NCI-H146 (cell line): ENCODE data around the gene HMG20B.
"Not testable (repeated sequence)": the region's sequence is repeated elsewhere in the genome, so short reads cannot be mapped to it uniquely, and the experiment has no call there.

ENCODE experiments used
- DNase-seq: peaks from one replicate; lab custom pipeline; 2025; lab: John Stamatoyannopoulos, UW

Gene HMG20B

DNA sequence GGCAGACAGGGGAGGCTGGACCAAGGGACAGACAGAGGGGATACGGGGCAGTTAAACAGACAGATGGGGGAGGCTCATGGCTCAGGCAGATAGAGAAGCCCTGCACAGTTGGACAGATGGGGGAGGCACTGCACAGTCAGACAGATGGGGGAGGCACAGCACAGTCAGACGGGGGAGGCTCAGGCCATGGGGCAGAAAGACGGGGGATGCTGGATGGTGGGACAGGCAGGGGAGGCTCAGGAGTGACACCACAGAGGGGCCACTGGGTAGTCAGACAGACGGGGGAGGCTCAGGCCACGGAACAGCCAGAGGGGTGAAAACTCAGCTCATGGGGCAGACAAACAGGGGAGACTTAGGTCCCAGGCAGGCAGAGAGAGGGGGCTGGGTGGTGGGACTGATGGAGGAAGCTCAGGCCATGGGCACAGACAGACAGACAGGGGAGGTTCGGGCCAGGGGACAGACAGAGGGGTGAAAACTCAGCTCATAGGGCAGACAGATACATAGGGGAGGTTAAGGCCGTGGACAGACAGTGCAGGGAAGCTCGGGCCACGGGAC, 16.2 kb upstream of the HMG20B start:
- DNase-seq, result no peak

DNA sequence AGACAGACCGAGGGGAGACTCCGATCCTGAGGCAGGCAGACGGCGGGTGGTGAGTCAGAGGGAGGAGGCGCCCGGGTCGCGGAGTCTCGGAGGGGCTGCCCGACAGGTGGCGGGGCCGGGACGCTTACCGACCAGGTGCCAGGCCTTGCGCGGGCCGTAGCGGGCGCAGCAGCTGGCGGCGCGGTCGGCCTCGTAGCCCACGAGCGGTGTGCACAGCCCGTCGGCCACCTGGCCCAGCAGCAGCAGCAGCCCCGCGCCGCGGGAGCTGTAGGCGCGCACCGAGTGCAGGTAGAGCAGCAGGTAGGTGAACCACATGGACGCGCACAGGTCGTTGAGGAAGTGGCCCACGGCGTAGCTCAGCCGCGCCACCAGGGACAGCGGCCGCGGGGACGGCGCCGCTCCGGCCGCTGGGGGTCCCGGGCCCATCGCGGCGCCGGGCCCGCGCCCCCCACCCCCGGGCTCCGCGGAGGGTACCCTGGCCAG, 15.7 kb upstream of the HMG20B start:
- peak; percentile 46 for DNase-seq

DNA sequence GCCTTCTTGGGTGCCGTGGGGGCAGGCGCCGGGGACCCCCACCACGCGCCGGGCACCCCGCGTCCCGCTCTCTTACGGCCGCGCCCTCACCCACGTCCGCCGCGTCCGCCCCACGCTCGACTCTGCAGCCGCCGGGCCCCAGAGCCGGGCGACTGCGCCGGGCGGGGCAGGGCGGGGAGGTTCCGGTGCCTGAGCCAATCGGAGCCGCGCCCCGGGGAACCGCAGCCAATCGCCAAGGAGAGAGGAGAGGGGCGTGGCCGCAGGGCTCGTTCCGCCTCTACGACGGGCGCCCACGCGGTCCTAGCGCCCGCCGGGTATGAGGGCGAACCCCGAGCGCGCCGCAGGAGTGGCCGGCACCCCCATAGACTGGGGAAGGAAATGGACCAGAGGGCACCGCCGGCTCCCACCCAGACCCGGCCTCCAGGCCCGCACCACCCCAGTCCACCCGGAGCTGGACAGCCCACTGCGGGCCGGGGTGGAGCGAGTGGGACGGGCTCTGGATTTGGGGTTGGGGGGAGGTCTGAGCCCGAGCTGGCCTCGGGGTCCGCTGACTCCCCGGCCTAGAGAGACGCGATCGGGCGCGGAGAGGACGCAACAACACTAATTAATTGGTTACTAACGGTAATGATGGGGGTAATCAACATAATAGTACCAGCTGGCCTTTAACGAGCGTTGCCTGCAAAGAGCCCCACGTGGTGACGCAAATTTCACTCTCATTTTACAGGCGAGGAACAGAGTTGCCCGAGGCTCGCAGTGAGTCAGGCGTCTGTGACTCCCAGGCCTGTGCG, 15.1 kb upstream of the HMG20B start, which contains the start of gene MFSD12:
TSS of gene MFSD12 (minus strand) at position 126 of the 788 bp plus-strand sequence. CDS start 183 bp downstream, outside the sequence.
- peak; percentile 88 for DNase-seq

DNA sequence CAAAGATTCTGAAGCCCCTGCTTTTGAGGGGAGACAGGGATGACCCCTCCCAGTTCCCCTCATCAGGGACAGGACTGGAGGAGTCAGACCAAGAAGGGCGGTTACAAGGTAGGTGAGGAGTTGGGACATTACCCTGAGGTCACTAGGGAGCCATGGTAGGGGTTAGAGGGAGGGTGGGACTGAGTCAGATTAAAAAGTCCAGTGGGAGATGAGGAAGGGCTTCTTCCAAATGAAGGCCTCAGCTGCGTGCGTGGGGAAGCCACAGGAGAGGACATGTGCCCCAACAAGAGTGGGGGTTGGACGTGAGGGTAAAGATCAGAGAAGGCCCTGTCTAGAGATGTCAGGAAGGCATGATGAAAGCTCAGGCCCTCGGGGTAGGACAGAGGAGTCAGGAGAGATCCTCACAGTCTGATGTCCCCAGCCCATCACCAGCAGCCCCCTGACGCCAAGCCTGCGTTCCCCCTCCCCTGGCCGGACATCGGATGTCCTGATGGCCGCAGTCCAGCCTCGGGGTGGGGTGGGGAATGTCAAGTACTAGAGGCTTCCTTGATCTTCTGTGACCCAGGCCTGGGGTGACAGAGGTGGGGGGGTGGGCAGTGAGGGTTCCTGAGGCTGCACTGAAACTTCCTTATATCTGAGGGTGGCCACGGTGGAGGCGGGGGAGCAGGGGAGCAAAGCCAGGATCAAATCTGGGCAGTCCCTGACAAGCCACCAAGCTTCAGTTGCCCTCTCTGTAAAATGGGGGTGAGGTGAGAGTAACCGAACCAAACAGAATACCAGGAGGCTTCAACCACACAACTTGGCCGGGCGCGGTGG, 8.8 kb upstream of the HMG20B start:
- no peak for DNase-seq

DNA sequence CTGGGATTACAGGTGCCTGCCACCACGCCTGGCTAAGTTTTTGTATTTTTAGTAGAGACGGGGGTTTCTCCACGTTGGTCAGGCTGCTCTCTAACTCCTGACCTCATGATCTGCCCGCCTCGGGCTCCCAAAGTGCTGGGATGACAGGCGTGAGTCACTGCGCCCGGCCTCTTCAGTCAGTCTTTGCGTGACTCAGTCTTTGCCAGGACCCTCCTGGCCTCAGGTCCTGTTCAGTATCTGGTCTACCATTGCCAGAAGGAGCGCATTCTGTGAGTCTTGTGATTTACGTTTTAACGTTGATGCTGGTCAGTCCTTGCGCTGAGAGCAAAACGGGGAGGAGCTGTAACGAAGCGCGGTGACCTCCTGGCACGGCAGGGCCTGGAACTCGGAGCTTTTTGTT, 7.6 kb upstream of the HMG20B start:
- DNase-seq, result no peak

DNA sequence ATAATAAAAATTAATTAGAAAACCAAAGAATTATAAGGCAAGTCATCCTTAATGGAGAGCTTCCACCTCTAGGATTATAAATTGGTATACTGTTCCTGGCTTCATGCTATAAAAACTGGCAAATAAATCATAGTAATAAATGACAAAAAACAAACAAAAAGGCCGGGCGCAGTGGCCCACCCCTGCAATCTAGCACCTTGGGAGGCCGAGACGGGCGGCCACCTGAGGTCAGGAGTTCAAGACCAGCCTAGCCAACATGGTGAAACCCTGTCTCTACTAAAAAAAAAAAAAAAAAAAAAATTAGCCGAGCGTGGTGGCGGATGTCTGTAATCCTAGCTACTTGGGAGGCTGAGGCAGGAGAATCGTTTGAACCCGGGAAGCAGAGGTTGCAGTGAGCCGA, 2.7 kb upstream of the HMG20B start:
- DNase-seq, result not testable (repeated sequence)

DNA sequence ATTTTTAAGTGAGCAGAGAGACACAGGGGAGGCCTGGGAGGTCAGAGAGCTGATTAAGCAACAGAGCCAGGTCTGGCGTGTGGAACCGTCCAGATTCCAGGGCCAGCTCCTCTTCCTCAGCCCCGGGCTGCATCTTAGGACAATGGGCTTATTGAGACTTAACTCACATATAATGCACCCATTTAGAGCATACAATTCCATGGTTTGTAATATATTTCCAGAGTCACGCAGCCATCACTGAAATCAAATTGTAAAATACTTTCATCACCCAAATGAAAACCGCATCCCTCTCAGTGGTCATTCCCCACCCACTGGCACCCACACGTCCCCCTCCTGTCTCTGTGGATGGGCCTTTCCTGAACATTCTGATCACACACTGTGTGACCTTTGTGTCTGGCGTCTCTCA, 2.1 kb upstream of the HMG20B start:
- DNase-seq, result no peak

DNA sequence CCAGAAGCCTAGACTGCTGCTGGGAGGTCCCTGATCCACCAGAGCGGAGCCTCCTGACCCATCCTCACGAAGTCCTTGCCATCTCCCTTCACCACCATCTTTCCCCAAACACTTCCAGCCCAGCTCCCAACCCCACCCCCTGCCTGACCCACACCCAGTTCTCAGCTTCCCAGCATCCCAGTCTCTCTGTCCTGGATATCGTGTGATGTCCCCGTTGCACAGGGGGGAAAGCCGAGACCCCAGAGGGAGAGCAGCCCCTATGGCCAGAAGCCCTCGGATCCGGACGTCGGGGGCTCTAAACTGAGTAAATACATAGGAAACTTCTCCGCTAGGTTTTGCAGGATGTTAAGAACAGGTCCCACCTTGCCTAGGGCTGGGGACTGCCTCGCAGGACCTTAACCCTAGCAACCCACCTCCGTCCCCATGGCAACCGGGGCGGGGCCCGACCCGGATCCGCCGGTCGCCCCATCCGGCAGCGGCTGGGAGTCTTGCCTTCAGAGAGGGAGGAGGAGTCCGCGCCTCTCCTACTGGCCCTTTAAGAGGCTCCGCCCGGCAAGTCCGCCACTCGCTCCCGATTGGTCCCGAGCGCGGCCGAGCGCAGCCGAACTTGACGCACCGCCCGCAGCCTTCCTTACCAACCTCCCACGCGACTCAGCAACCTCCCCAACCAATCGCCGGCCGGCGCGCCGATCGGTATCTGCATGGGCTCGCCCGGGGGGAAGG, 451 bp upstream of the HMG20B start:
- DNase-seq, result peak; percentile 98

DNA sequence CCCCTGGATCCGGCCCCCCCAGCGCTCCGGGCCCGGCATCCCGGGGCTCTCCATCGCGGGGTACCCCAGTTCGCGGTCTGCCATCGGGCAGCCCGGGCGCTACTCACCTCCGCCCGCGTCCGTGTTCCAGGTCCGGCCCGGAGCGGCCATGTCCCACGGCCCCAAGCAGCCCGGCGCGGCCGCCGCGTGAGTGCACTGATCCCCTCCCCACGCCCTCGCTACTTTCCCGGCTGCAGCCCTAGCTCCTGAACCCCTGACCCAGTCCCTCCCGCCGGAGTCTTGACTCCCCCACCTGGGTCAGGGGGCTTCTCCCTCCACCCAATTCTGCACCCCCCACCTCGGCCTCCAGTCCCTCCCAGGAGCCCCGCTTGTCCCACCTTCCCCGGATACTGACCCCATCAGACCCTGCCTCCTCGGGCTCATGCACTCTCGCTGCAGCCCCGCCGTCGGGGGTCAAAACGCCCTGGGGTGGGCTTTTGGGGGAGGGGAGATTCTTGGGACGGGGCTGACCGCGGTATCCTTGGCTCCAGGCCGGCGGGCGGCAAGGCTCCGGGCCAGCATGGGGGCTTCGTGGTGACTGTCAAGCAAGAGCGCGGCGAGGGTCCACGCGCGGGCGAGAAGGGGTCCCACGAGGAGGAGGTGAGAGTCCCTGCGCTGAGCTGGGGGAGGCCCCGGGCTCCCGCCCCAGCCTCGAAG, 566 bp downstream of the HMG20B start:
- DNase-seq, result no peak

DNA sequence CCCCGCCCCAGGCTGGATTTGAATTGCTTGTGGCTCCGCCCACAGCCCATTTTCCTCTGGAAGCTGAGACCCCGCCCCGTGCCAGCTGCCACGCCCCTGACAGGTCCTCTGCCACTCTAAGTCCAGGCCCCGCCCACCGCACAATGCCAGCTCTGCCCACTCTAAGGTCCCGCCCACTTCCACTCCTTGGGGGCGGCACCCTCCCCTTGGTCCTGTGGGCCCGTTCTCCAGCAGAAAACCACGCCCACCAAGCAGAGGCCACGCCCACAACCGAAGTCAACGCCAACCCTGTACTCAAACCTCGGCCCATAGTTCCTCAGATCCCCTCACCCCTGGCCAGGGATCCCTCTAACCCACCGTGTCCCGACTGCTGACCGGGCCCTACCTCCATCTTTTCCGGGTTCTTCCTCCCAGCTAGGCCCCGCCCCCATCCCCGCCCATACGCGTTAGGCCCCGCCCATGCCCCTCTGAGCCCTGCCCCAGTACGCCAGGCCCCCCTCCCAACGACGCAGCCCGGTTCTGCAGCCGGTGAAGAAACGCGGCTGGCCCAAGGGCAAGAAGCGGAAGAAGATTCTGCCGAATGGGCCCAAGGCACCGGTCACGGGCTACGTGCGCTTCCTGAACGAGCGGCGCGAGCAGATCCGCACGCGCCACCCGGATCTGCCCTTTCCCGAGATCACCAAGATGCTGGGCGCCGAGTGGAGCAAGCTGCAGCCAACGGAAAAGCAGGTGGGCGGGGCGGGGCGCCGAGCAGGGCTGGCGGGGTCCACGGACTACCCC, 1.3 kb downstream of the HMG20B start:
- peak; percentile 82 for DNase-seq

DNA sequence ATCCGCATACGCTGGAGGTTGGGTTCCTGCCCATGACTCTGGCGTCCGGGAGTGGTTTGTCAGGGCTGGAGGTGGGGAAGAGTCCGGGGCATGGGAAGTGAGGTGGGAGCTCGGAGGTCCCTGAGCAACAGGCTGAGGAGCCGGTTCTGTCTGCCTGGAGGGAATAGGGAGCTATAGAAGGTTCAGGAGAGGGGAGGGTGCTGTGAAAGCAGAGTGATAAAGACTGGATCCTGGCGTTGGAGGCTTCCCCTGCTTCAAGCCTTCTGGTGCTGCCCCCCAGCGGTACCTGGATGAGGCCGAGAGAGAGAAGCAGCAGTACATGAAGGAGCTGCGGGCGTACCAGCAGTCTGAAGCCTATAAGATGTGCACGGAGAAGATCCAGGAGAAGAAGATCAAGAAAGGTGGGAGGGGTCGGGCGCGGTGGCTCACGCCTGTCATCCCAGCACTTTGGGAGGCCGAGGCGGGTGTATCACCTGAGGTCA, 2.6 kb downstream of the HMG20B start:
- DNase-seq, result no peak

DNA sequence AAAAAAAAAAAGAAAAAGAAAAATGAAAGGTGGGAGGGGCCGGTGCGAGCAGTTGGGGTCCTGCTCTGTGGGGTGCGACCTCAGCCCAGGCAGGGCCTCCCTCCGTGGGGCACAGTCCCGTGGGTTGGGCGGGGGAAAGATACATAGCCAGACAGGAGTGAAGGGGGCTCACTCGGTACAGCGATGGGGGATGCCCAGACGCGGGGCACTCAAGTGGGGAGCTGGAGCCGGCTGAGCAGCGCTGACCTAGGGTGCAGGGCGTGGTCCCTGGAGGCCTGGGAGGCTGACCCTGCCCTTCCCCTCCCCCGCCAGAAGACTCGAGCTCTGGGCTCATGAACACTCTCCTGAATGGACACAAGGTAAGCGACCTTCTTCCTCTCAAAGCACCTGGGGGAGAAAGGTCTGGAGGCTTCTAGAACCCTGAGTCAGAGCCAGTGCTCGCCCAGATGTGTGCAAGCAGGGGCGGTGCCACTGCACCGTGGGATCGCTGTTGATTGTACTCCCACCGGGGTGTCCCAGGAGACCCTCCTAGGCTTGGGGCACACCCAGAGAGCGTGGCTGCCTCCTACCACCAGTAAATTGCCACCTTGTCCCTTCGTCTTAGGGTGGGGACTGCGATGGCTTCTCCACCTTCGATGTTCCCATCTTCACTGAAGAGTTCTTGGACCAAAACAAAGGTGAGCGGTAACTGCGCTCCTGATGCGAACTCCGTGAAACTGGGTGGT, 3.4 kb downstream of the HMG20B start:
- DNase-seq, result no peak

DNA sequence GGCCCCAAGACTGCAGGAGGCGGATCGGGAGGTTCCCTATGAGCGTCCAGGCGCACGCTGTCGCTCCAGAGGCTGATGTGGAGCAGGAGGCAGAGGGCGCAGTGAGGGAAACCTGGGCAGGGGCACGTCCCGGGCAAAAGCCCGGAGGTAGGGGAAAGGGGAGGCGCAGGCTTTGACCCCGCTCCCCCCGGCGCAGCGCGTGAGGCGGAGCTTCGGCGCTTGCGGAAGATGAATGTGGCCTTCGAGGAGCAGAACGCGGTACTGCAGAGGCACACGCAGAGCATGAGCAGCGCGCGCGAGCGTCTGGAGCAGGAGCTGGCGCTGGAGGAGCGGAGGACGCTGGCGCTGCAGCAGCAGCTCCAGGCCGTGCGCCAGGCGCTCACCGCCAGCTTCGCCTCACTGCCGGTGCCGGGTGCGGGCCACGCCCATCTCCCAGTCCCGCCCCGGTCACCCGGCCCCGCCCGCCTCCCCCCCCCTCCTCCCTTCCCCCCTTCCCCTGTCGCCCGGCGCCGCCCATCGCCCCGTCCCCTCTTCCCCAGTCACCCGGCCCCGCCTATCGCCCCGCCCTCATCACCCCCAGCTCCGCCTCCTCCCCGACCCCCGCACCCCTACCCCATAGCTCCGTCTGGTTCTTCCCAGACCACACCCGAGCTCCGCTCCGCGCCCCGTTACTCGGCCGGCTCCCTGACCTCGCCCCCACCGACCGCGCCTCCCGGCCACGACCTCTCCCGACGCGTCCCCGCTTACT, 4.1 kb downstream of the HMG20B start:
- DNase-seq, result no peak

DNA sequence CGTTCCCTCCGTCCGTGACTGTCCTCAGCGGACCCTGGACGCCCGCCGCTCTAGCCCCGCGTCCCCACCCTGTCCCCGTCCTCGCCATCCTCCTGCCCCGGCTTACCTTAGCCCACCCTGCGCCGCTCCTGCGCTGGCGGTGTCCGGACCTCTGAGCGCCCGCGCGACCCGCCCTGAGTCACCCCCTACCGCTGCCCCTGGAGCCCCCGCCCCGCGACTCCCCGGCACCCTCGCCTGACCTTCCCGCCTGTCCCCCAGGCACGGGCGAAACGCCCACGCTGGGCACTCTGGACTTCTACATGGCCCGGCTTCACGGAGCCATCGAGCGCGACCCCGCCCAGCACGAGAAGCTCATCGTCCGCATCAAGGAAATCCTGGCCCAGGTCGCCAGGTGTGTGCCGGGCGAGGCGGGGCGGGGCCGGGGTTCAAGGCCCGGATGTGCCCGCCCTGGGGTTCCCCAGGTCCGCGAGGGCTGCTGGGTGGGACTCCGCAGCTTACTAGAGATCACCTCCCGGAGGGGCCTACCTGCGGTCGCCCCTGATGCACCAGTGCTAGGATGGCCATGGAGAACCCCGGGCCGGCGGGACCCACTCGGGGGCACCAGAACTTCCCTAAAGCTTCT, 5.1 kb downstream of the HMG20B start:
- no peak for DNase-seq

DNA sequence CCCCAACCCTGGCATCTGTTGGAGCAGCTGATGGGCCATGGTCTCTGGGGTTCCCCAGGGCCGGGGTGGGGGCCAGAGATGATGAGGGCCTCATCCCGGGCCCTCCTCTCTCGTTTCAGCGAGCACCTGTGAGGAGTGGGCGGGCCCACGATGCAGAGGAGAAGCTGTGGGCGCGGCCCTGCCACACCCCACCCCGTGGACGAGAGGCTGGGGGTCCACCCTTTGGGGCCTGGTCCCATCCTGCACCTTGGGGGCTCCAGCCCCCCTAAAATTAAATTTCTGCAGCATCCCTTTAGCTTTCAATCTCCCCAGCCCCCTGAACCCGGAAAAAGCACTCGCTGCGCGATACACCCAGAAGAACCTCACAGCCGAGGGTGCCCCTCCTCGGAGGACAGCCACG, 5.6 kb downstream of the HMG20B start:
- DNase-seq, result no peak

DNA sequence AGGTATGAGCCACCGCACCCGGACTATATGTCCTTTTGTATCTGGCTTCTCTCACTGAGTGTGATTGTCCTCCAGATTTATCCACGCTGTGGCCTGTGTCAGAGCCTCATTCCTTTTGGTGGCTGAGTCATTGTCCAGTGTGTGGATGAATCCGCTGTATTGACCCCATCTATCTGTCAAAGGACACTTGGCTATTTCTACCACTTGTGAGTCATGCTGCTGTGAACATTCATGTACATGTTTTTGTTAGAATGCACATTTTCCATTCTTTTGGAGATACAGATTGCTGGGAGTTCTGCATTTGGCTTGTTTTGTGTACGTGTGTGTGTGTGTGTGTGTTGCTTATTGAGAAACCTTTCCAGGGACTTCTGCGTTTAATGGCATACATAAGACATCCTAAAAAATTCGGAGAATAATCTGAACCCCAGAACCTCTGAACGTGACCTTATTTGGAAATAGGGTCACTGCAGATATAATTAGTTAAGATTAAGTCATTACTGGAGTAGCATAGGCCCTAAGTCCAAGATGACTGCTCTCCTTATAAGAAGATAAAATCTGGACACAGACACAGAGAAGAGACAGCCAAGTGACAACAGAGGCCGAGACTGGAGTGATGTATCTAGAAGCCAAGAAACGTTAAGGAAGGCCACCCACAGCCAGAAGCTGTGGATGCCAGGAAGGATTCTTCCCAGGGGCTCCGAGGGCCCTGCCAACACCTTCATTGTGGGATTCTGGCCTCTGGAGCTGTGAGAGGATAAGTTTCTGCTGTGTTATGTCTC, 7.6 kb downstream of the HMG20B start:
- no peak for DNase-seq

DNA sequence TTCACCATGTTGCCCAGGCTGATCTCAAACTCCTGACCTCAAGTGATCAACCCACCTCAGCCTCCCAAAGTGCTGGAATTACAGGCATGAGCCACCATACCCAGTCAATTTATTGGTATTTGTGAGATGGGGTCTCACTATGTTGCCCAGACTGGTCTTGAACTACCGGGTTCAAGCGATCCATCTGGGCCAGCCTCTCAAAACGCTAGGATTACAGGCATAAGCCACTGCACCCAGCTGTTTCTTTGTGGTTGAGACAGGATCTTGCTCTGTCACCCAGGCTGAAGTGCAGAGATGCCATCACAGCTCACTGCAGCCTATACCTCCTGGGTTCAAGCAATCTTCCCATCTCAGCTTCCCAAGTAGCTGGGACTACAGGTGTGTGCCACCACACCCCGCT, 9.0 kb downstream of the HMG20B start:
- not testable (repeated sequence) for DNase-seq
